ENCODE measurements around the gene ITM2B.

- TF ChIP-seq, protein P1, sequence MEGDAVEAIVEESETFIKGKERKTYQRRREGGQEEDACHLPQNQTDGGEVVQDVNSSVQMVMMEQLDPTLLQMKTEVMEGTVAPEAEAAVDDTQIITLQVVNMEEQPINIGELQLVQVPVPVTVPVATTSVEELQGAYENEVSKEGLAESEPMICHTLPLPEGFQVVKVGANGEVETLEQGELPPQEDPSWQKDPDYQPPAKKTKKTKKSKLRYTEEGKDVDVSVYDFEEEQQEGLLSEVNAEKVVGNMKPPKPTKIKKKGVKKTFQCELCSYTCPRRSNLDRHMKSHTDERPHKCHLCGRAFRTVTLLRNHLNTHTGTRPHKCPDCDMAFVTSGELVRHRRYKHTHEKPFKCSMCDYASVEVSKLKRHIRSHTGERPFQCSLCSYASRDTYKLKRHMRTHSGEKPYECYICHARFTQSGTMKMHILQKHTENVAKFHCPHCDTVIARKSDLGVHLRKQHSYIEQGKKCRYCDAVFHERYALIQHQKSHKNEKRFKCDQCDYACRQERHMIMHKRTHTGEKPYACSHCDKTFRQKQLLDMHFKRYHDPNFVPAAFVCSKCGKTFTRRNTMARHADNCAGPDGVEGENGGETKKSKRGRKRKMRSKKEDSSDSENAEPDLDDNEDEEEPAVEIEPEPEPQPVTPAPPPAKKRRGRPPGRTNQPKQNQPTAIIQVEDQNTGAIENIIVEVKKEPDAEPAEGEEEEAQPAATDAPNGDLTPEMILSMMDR (IDR thresholded peaks at IDR 0.05; ENCODE audit: low read depth, low read length), result no peak
- no peak for TF ChIP-seq POLR2A (IDR thresholded peaks at IDR 0.05; ENCODE audit: extremely low read depth, insufficient read length)
These were observed 40.5 kb upstream of the ITM2B start for GRCh38 chr13:48192411-48192935.

All from NB4 (cell line).